ENCODE results near the gene OXER1. TPM values are rescaled to one million over a fixed set of nuclear protein-coding genes. Genes with fewer than 3 reads are reported as not detected.

The OXER1 gene
- total and polyA plus RNA-seq, 2 of the 13 experiments (the other 11 are each of a cell fraction or from before 2014, with no cell fraction given) = 8.0 to 9.0 TPM

DNA sequence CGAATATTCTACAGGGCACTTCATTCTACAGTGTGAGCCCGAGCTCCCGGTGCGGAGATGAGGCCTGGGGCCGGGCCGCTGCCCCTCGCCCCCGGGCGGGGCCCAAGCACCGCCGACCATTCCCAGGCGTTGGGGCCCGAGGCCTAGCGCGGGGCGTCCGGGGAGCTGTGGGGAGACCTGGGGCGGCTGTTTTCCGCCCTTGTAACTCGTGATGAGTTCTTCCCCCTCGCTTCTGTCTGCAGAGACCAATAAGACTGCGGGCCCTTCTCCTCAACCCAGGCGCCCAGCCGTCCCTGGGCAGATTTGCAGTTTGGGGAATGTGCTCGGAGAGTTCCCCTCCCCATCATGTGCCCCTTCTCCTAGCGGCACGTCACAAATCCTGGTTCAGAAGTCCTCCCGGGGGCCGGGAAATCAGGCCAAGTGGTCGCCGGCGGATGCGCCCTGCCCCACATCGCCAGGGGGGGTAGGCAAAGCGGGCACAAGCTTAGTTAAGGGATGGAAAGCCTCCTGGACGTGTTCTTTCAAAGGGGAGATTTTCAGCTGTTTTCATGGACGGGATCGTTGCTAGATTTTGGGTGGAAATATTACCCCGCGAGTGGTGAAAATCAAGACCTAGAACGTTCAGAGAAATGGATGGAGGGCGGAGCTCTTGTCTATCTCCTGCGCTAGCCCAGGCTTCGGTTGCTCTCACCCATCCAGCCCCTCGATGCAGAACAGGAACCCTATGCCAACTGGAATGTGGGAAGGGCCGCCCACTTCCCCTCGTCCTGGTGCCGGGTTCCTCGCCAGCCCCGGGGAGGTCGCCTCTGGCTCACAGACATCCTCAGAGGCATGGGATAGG is 47.3 kb upstream of the OXER1 start (continued):
- no peak for TF ChIP-seq SRSF1 (optimal IDR thresholded peaks at IDR 0.05; ENCODE audit: low read depth, low read length)
- TF ChIP-seq ARNTL (CRISPR knock-in tag; IDR thresholded peaks at IDR 0.05) = peak; percentile 68
- TF ChIP-seq SP2 (CRISPR knock-in tag; IDR thresholded peaks at IDR 0.05) = 0 out of 2 replicates have a peak, but pooled peaks have one; percentile 9
- no peak for TF ChIP-seq MIER2 (CRISPR knock-in tag; IDR thresholded peaks at IDR 0.05)
- TF ChIP-seq, protein P1, sequence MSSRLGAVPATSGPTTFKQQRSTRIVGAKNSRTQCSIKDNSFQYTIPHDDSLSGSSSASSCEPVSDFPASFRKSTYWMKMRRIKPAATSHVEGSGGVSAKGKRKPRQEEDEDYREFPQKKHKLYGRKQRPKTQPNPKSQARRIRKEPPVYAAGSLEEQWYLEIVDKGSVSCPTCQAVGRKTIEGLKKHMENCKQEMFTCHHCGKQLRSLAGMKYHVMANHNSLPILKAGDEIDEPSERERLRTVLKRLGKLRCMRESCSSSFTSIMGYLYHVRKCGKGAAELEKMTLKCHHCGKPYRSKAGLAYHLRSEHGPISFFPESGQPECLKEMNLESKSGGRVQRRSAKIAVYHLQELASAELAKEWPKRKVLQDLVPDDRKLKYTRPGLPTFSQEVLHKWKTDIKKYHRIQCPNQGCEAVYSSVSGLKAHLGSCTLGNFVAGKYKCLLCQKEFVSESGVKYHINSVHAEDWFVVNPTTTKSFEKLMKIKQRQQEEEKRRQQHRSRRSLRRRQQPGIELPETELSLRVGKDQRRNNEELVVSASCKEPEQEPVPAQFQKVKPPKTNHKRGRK (CRISPR knock-in tag; IDR thresholded peaks at IDR 0.05) = no peak
- no peak for TF ChIP-seq SMAD9 (CRISPR knock-in tag; IDR thresholded peaks at IDR 0.05)
- no peak for TF ChIP-seq RBAK (CRISPR knock-in tag; IDR thresholded peaks at IDR 0.05)
- TF ChIP-seq ZNF335 (CRISPR knock-in tag; IDR thresholded peaks at IDR 0.05) = no peak
- peak; percentile 75; the same call in 1 of the 2 replicates for TF ChIP-seq TBX2 (CRISPR knock-in tag; IDR thresholded peaks at IDR 0.05; ENCODE audit: borderline replicate concordance)
- TF ChIP-seq, protein P2, sequence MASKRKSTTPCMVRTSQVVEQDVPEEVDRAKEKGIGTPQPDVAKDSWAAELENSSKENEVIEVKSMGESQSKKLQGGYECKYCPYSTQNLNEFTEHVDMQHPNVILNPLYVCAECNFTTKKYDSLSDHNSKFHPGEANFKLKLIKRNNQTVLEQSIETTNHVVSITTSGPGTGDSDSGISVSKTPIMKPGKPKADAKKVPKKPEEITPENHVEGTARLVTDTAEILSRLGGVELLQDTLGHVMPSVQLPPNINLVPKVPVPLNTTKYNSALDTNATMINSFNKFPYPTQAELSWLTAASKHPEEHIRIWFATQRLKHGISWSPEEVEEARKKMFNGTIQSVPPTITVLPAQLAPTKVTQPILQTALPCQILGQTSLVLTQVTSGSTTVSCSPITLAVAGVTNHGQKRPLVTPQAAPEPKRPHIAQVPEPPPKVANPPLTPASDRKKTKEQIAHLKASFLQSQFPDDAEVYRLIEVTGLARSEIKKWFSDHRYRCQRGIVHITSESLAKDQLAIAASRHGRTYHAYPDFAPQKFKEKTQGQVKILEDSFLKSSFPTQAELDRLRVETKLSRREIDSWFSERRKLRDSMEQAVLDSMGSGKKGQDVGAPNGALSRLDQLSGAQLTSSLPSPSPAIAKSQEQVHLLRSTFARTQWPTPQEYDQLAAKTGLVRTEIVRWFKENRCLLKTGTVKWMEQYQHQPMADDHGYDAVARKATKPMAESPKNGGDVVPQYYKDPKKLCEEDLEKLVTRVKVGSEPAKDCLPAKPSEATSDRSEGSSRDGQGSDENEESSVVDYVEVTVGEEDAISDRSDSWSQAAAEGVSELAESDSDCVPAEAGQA (IDR thresholded peaks at IDR 0.05; ENCODE audit: low read depth) = peak; percentile 35; the same call in 1 of the 2 replicates
- TF ChIP-seq, protein P2 (CRISPR knock-in tag; IDR thresholded peaks at IDR 0.05; ENCODE audit: borderline replicate concordance) = no peak
- TF ChIP-seq ZNF605 (CRISPR knock-in tag; IDR thresholded peaks at IDR 0.05) = peak; percentile 26; the same call in 1 of the 2 replicates
- TF ChIP-seq IRF2 (CRISPR knock-in tag; IDR thresholded peaks at IDR 0.05) = peak; percentile 20; the same call in 1 of the 2 replicates
- TF ChIP-seq RFX5 (IDR thresholded peaks at IDR 0.05; ENCODE audit: low read depth, low read length) = no peak
- no peak for TF ChIP-seq ZFP82 (CRISPR knock-in tag; IDR thresholded peaks at IDR 0.05; ENCODE audit: borderline replicate concordance)
- TF ChIP-seq BRD4 (CRISPR knock-in tag; IDR thresholded peaks at IDR 0.05) = no peak; the same call in 1 of the 2 replicates
- TF ChIP-seq, protein P3, sequence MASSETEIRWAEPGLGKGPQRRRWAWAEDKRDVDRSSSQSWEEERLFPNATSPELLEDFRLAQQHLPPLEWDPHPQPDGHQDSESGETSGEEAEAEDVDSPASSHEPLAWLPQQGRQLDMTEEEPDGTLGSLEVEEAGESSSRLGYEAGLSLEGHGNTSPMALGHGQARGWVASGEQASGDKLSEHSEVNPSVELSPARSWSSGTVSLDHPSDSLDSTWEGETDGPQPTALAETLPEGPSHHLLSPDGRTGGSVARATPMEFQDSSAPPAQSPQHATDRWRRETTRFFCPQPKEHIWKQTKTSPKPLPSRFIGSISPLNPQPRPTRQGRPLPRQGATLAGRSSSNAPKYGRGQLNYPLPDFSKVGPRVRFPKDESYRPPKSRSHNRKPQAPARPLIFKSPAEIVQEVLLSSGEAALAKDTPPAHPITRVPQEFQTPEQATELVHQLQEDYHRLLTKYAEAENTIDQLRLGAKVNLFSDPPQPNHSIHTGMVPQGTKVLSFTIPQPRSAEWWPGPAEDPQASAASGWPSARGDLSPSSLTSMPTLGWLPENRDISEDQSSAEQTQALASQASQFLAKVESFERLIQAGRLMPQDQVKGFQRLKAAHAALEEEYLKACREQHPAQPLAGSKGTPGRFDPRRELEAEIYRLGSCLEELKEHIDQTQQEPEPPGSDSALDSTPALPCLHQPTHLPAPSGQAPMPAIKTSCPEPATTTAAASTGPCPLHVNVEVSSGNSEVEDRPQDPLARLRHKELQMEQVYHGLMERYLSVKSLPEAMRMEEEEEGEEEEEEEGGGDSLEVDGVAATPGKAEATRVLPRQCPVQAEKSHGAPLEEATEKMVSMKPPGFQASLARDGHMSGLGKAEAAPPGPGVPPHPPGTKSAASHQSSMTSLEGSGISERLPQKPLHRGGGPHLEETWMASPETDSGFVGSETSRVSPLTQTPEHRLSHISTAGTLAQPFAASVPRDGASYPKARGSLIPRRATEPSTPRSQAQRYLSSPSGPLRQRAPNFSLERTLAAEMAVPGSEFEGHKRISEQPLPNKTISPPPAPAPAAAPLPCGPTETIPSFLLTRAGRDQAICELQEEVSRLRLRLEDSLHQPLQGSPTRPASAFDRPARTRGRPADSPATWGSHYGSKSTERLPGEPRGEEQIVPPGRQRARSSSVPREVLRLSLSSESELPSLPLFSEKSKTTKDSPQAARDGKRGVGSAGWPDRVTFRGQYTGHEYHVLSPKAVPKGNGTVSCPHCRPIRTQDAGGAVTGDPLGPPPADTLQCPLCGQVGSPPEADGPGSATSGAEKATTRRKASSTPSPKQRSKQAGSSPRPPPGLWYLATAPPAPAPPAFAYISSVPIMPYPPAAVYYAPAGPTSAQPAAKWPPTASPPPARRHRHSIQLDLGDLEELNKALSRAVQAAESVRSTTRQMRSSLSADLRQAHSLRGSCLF (CRISPR knock-in tag; IDR thresholded peaks at IDR 0.05; ENCODE audit: borderline replicate concordance) = no peak; the same call in 1 of the 2 replicates
